Activated CD8-positive, alpha-beta memory T cell treated with anti-CD3 and anti-CD28 coated beads, Interleukin-2, amount 50 U/mL, for 4 hours (primary cell): ENCODE data around the gene MRPS34.

Experiments
- DNase-seq: peaks from one replicate; pipeline ENCODE4 v3.0.0-alpha.2; 2020

The MRPS34 gene

DNA sequence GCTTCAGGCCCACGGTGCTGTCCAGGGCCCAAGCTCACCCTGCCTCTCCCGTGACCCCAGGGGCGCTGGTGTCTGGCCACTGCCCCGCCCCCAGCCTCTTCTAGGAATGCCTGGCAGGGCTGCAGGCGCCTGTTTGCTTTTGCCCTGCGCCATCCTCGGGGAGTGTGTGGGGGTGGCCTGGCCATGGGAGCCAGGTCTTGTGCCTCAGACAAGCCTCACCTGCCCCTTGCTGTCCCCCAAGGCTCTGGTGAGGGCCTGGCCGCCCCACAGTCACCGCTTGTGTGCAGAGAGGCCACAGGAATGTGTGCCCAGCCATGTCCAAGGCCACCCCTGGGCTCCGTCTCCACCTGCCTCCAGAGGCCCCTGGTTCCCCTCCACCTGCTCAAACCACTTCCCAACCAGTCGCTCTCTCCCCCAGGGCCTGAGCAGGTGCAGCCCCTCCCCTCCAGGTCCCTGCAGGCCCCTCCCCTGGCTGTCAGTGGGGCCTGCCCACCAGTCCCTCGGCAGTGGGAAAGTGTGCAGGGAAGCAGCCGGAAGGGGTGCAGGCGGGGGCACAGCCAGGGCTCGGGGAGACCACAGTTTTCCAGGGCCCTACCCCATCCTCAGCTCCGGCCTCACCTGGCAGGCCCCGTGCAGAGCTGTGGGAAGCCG is 21.4 kb upstream of the MRPS34 start:
- DNase-seq = no peak

- DNase-seq = no peak
Observed at GRCh38 chr16:1793578-1794220, 20.8 kb upstream of the MRPS34 start, which contains the start of gene IGFALS. TSS of gene IGFALS (minus strand) at chr16:1793705. CDS start at chr16:1793652, 53 bp downstream.

DNA sequence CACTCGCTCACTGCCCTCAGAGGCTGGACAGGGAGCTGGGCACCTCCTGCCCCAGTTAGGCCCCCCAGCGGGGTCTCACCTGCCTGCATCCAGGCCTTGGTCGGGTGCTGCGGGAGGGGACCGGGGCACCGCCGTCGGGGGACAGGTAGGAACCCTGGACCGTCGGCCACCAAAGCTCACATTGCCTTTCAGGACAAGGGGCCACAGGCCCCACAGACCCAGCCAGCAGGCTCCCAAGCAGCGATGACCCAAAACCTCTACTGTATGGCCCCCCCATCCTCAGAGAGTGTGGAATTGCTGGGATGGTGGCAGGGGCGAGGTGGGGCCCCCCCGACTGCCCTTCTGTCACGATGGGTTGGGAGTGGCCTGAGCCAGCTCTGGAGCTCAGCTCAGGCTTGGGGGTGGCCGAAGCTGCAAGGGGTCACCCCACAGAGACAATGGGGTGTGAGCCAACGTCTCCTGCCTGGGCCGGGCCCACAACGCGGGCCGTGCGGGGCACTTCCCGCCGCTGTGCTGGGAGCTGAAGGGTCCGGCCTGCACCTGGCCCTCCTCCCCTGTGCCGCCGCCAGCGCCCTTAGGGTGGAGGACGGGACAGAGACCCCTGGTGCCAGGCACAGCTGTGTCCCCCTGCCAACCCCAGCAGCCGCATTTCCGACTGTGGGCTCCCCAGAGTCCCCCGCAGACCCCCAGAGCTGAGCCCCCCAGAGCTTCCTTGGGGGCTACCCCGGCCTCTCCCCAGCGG is 20.1 kb upstream of the MRPS34 start:
- no peak for DNase-seq

GRCh38 chr16:1791943-1792812 is 19.2 kb upstream of the MRPS34 start:
- no peak for DNase-seq

DNA sequence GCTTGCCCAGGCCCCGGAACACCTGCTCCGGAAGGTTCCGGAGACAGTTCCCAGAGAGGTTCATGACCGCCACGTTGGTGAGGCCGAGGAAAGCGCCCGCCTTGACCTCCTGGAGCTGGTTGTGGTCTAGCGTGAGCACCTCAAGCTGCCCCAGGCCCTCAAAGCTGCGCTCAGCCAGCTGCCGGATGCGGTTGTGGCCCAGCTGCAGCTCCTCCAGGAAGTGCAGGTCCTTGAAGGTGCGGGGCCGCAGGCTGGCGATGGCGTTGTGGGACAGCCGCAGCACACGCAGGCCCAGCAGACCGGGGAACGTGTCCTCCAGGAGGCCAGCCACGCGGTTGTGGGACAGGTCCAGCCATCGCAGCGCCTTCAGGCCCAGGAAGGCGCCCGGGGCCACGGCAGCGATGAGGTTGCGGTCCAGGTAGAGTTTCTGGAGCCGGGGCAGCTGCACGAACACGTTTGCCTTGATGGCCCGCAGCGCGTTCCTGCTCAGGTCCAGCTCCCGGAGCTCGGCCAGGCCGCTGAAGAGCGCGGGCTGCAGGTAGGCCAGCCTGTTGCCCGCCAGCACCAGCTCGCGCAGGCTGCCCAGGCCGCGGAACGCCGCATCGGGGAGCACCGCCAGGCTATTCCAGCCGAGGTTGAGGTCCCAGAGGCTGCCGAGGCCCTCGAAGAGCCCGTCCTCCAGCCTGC is 18.5 kb upstream of the MRPS34 start:
- no peak for DNase-seq

- DNase-seq = no peak
Observed at GRCh38 chr16:1790611-1791255, 17.8 kb upstream of the MRPS34 start.

DNA sequence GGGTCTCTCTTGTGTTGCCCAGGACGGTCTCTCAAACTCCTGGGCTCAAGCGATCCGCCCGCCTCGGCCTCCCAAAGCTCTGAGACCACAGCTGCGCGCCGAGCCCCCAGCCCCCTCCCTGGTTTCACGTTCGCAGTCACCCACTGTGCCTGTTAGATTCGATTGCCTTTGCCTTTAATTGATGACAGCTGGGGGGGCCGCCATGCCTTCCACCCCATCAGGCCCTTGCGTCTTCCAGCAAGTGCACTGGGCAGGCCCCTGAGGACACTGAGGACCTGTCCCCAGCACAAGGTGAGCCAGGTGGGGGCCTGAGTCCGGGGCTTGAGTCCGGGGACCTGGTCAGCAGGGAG is 17.3 kb upstream of the MRPS34 start:
- DNase-seq = no peak

GRCh38 chr16:1789643-1790045 is 16.7 kb upstream of the MRPS34 start:
- no peak for DNase-seq

- no peak for DNase-seq
Observed at GRCh38 chr16:1788708-1789100, 15.8 kb upstream of the MRPS34 start.

DNA sequence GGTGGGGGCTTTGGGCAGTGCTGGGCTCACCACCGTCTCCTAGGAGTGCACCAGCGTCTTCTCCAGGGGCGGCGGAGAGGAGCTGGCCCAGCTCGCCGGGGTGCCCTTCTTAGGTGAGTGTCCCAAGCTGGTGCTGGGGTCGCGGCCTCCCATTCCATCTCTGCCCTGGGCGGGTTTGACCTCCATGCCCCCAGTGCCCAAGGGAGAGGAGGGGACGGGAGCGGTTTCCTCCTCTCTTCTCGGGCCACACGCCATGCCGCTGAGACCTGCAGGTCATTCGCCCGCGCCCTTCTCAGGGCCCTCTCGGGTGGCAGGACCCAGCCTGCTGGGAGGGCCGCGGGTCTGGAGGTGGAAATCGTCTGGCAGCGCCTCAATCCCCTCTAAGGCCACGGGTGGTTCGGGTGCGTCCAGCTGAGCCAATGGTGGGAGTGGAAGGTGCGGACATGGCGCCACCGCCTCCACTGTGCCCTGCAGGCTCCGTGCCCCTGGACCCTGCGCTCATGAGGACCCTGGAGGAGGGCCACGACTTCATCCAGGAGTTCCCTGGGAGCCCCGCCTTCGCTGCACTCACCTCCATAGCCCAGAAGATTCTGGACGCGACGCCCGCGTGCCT is 15.3 kb upstream of the MRPS34 start:
- peak; percentile 16 for DNase-seq

GRCh38 chr16:1787322-1788094 is 14.6 kb upstream of the MRPS34 start:
- DNase-seq = no peak

DNA sequence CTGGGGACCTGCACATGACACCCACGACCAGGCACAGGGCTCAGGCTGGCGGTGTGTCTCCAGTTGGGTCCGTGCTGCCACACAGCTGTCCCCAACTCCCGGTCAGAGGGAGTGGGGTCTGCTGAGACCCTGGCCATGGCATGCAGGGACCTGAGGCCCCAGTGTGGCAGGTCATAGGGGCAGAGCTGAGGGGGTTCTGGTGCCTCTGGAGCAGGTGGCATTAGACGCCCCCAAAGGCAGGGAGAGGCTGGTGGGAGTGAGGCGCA is 14.1 kb upstream of the MRPS34 start:
- no peak for DNase-seq

- peak; percentile 12 for DNase-seq
Observed at GRCh38 chr16:1786242-1787055, 13.5 kb upstream of the MRPS34 start.

DNA sequence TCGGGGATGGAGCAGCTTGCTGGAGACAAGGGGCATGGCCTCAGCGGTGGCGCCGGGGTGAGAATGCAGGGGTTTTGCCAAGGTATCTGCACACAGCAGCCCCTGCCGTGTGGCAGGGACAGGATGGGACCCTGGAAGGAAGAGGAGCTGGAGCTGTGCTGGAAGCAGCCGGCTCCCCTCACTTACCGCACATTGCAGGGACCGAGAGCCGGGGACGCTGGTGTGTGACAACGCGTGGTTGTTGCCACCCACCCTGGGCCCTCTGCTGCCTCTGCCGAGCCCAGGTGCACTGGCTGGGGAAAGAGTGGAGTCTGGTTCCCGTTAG is 12.9 kb upstream of the MRPS34 start:
- DNase-seq = peak; percentile 11

DNA sequence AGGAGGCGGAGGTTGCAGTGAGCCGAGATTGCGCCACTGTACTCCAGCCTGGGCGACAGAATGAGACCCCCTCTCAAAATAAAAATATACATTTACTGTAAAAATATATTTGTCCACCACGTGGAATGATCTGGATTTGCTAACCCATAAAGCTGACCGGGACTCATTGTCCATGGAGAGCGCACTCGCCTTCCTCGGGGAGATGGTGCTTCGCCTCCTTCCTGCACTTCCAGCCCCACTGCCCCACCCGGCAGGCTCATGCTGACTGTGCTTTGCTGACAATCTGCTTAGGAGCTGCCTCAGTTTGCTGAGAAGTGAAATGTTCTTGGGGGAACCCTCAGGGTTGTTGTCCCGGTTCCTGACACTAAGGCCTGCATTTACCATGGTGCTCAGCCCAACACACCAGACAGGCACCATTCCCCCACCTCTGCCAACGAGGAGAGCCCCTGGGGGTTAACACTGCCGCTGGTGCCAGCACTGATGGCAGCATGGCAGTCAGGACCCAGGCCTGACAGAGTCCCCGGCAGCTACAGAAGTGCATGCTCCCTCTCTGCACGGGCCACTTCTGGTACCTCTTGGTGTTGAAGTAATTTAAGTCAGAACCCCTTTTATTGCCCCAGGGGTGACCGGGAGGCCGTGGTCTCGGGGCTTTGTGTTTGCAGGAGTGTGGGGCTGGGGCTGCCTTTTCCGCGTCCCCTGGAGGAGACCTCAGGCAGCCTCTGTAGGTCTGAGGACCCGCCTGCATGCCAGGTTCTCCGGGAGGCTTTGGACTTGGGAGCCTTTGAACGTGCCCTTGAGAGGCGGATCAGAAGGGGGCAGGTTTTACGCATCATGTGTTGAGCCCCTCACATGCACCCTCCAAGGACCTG is 12.3 kb upstream of the MRPS34 start:
- DNase-seq = no peak

- peak; percentile 95 for DNase-seq
Observed at GRCh38 chr16:1782408-1783264, 9.7 kb upstream of the MRPS34 start, which contains the start of the genes NUBP2 and SPSB3. TSS of gene NUBP2 (plus strand) at chr16:1782960. CDS start at chr16:1783021, 61 bp downstream. TSS of gene SPSB3 (minus strand) at chr16:1782571. CDS start at chr16:1781483, 1,088 bp downstream.

- no peak for DNase-seq
Observed at GRCh38 chr16:1781758-1782407, 8.9 kb upstream of the MRPS34 start.
